GM18951 (cell line): Measurements from ENCODE around the gene INAFM2.

Experiments used
- POLR2A ChIP-seq: IDR thresholded peaks from 4 replicates; pipeline ENCODE4 v1.6.1; 2011; ENCODE audit warnings: mild to moderate bottlenecking; ENCODE audit not compliant: insufficient read length, insufficient read depth; ENCODE audit errors: extremely low read depth
- in situ Hi-C: fragments of 300-500 bp; cut with MboI; formaldehyde crosslinking; loops from one replicate; pipeline ENCODE4 v1.12.0; 2022; ENCODE audit warnings: low sequenced_read_pairs, mixed read lengths, inconsistent platforms; ENCODE audit not compliant: unreplicated experiment

INAFM2 gene

GRCh38 chr15:40282147-40282868 is 41.2 kb upstream of the INAFM2 start:
- no peak for TF ChIP-seq POLR2A
- in situ Hi-C loops = no loop called here

DNA sequence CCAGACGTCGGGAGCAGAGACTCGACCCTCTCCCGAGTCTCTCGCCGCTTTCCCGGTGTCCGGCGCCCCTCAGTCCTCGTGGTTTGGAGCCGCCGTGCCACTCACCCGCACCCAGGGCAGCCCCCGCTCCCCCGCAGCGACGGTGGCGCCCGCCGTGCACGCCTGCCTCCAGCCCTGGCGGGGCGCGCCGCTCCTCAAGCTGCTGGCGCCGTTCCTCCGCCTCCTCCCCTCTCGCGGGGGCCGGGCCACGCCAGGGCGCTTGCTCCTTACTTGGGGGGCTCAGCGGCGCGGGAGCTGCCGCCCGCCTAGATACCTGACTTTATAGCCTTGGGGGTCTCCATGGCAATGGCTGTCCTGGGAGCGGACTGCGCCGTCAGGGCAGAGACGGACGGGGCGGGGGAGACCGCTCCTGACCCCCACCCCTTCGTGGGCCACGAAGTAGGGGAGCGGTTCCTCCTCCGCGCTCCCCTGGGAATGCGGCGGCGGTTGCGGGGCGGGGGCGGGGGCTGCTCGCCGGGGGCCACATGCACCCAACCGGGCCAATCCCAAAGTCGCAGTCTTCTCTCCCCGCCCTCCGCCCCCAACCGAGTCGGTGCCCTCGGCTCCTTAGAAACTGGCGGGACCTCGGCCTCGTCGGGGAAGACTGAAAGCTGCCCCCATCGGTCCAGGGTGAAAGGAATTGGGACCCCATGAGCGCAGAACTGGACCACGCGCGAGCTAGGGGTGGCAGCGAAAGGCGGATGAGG is 40.5 kb upstream of the INAFM2 start, which contains the start of gene ANKRD63:
ANKRD63 (minus strand) TSS at position 196 of the 746 bp plus-strand sequence. CDS start 478 bp downstream, outside the sequence.
- in situ Hi-C loops = no loop called here
- TF ChIP-seq POLR2A = no peak

DNA sequence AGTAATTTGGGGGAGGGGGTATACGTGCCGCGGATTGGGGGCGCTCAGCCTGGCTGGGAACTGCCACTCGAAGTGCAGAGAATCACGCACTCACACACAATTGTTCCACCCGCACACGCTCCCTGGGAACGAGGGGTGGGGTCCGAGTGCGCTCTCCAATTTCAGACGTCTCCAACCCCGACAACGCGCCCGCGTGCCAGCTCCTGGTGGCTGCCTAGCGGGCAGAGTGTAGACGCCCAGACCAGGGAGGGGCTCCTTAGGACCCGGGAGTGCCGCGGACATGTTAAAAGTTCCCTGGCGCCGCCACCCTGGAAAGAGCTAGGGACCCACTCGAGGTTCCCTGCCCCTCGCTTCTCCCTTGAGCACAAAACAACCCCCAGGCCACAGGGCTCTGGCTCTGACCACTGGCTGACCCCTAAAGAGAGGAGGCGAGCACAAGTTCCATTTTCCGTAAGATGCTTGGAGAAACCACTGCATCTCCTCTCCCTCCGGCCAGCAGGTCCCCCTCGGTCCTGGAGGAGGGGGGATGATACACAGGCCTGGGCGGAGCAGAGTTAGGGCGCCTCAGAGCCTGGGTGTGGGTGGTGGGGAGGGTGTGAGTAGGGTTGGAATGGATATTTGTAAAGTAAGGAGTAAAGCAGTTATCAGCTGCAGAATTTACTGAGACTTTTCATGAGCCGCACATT is 39.7 kb upstream of the INAFM2 start:
- in situ Hi-C loops = no loop called here

GRCh38 chr15:40285151-40285550 is 38.3 kb upstream of the INAFM2 start:
- in situ Hi-C loops = no loop called here
- TF ChIP-seq POLR2A = no peak

More for the DNA sequence above, 39.7 kb upstream of the INAFM2 start:
- no peak for TF ChIP-seq POLR2A

GRCh38 chr15:40285554-40286011 is 37.9 kb upstream of the INAFM2 start:
- TF ChIP-seq POLR2A = no peak
- in situ Hi-C loops = no loop called here

DNA sequence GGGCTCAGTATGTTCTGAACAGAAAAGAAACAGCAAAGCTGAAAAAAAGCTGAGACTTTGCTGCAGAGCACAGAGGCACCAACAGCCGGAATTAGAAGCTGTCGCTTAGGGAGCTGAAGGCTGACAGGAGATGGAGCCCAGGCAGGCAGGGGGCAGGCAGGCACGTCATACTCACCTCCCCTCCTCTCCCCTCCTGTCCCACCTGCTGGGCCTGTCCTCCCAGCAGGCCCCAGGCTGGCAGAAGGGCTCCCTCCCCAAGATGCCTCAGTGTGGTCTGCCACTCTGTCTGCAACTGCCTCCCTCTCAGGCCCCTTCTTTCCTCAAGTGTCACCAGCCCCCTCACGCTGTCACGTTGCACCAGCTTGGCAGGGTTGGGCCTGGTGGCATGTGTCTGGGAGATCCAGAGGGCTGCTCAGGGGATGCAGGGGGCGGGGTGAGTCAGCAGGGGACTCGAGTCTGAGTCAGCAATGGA is 37.4 kb upstream of the INAFM2 start:
- TF ChIP-seq POLR2A = no peak
- in situ Hi-C loops = no loop called here

- TF ChIP-seq POLR2A = no peak
- in situ Hi-C loops = no loop called here
Observed at GRCh38 chr15:40286794-40287193, 36.7 kb upstream of the INAFM2 start.

- no peak for TF ChIP-seq POLR2A
- in situ Hi-C loops = no loop called here
Observed at GRCh38 chr15:40287505-40287904, 36.0 kb upstream of the INAFM2 start.

- TF ChIP-seq POLR2A = no peak
- in situ Hi-C loops = no loop called here
Observed at GRCh38 chr15:40287968-40288367, 35.5 kb upstream of the INAFM2 start.

GRCh38 chr15:40289140-40289775 is 34.2 kb upstream of the INAFM2 start:
- TF ChIP-seq POLR2A = no peak
- in situ Hi-C loops = no loop called here

DNA sequence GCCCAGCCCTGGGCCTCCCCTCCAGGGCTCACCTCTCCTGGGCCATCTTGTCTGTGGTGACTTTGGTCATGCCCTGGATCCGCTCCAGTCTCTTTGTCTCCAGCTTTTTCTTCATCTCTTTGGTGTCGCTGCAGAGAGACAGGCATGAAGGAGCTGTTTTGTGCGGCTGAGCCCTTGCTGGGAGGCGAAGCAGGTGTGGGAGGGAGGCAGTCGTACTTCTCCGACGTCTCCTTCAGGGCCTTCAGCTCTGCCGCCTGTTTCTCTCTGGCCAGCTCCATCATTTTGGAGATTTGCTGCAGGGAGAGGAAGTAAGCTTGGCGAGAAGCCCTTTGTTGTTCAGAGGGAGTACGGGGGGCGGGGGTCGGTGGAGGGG is 33.0 kb upstream of the INAFM2 start:
- in situ Hi-C loops = no loop called here

DNA sequence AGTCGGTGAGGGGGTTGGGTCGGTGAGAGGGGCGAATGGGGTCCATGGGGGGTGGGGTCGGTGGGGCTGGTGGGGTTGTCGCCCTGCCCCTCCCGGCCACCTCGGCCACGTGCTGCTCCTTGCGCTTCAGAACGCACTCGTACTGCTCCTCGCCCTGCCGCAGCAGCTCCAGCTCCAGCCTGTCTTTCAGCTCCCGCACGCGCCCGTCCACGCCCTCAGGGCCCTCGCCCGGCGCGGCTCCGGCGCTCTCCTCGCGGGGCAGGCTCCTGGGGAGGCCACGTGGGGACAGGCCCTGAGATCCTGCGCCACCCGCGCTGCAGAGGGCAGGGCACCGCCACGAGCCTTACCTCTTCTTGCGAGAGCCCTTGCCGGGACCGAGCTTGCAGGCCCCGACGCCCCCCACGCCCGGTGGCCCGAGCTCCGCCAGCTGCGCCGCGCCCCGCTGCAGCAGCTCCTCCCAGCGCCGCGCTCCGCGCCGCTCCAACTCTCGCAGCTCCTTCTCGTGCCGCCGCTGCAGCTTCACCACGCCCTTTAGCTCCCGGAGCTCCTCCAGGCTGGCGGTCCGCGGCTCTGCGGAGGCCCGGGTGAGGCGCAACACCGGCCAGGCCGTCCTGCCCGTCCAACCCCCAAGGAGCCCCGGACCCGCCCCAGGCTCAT is 32.4 kb upstream of the INAFM2 start:
- no peak for TF ChIP-seq POLR2A
- in situ Hi-C loops = no loop called here

More for the DNA sequence above, 33.0 kb upstream of the INAFM2 start:
- no peak for TF ChIP-seq POLR2A
